Activated T-helper 1 cell treated with anti-CD3 and anti-CD28 coated beads, Interleukin-12 subunit alpha, Interleukin-12 subunit beta, Interleukin-2, Interleukin-4 antibody, amounts not matched to agents 30 ng/mL and 10 ng/mL and 1 ng/mL, durations not matched to agents 14 hours and 24 hours and 36 hours (primary cell): ENCODE results near the gene CELF4. TPM values are rescaled to one million over a fixed set of nuclear protein-coding genes. Genes with fewer than 3 reads are reported as not detected.
"Not testable (repeated sequence)": the region's sequence is repeated elsewhere in the genome, so short reads cannot be mapped to it uniquely, and the experiment has no call there.

Source experiments
- DNase-seq: peaks from one replicate; pipeline ENCODE4 v3.0.0; 2021; ENCODE audit warnings: low spot score
- H3K27ac Mint-ChIP-seq: one replicate; pipeline ENCODE4 v1.8.0; 2021; ENCODE audit warnings: mild to moderate bottlenecking, mixed read lengths
- H3K27me3 Mint-ChIP-seq: one replicate; pipeline ENCODE4 v1.8.0; 2022; ENCODE audit warnings: mild to moderate bottlenecking, moderate library complexity, mixed read lengths; ENCODE audit not compliant: insufficient read depth
- H3K36me3 Mint-ChIP-seq: one replicate; pipeline ENCODE4 v1.8.0; 2021; ENCODE audit warnings: low read depth, mixed read lengths
- H3K4me1 Mint-ChIP-seq: one replicate; pipeline ENCODE4 v1.8.0; 2021; ENCODE audit warnings: low read depth, mixed read lengths
- H3K4me3 Mint-ChIP-seq: one replicate; pipeline ENCODE4 v1.8.0; 2021; ENCODE audit warnings: mild to moderate bottlenecking, moderate library complexity, mixed read lengths
- H3K9me3 Mint-ChIP-seq: one replicate; pipeline ENCODE4 v1.8.0; 2021; ENCODE audit warnings: mixed read lengths
- intact Hi-C: fragments of 100-400 bp; cut with micrococcal nuclease; formaldehyde crosslinking; loops from one replicate; pipeline ENCODE4 v1.15.1; 2024
- total RNA-seq: library from RNA; stranded (reverse); gene quantifications from 2 replicates; pipeline ENCODE4 v1.2.3, GENCODE V29; 2022

Gene CELF4
- total RNA-seq, 1 donor from 2014 or later: not detected

DNA sequence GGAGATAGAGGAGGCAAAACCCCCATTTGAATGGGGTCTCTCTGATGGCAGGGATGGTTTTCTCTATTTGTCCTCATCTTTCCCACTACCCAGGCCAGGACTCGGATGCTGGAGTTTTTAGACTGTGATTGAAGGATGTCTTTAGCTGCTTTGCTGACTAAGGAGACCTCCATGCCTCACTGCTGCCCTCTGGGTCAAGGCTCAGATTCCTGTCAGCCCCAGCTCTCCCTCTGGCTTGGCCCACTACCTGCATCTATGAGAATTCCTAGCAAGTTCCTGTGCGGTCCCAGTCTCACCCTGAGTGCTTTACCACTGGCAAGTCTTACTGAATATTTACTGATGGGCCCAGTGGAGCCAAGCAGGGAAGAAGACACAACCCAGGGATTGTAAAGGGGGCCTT, 184.0 kb downstream of the CELF4 start:
- no peaks in the 10 kb centered on the region for H3K4me1 Mint-ChIP-seq
- H3K4me3 Mint-ChIP-seq: no peak overlapping the region
- H3K27ac Mint-ChIP-seq: no peak overlapping the region
- intact Hi-C loops: no loop called here
- no peak for DNase-seq
- H3K27me3 Mint-ChIP-seq: peaks cover 9% of the 10 kb centered on the region
- no peaks in the 10 kb centered on the region for H3K9me3 Mint-ChIP-seq
- no peaks in the 10 kb centered on the region for H3K36me3 Mint-ChIP-seq

GRCh38 chr18:37380546-37381110, 185.0 kb downstream of the CELF4 start:
- Mint-ChIP-seq H3K27me3 (peaks cover 9% of the 10 kb centered on the region), H3K4me3 (no peak overlapping the region), H3K4me1 (no peaks in the 10 kb centered on the region), H3K27ac (no peak overlapping the region), H3K36me3 (no peaks in the 10 kb centered on the region), H3K9me3 (no peaks in the 10 kb centered on the region)
- no peak for DNase-seq
- intact Hi-C loops: no loop called here

DNA sequence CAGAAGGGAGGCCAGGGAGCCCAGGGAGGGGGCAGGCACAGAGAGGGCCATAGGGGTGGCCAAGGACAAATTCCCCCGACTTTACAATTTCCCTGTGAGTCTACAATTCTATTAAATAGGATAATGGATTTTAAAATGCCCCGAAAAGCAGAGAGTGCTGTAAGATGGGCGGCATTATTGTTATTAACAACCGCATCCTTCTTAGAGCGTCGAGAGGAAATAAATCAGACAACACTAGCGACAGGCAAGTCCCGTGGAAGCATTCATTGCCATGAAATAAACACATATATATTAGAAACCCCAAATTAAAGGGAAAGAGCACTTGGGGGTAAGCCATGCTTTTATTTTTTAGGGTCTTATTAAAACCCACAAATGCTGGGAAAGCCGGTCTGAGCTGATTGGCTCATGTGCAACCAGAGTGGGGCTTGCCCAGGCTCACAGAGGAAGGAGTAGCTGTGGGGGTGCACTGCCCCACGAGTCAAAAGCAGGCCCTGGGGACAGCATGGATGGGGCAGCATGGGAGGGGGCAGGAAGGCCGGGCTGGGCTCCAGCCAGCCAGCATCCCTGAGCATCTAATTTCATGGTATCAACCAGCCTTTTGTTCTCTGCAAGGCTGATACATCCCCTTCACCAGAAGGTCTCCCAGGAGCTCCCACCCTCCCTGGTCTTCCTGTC, 187.1 kb downstream of the CELF4 start:
- Mint-ChIP-seq H3K9me3 (no peaks in the 10 kb centered on the region), H3K36me3 (no peaks in the 10 kb centered on the region), H3K27me3 (peaks cover 6% of the 10 kb centered on the region), H3K4me3 (no peak overlapping the region), H3K4me1 (no peaks in the 10 kb centered on the region), H3K27ac (no peak overlapping the region)
- intact Hi-C loops: no loop called here
- DNase-seq: no peak

- no peak overlapping the region for H3K27ac Mint-ChIP-seq
- H3K4me3 Mint-ChIP-seq: no peak overlapping the region
- no peaks in the 10 kb centered on the region for H3K9me3 Mint-ChIP-seq
- intact Hi-C loops: no loop called here
- H3K36me3 Mint-ChIP-seq: no peaks in the 10 kb centered on the region
- H3K27me3 Mint-ChIP-seq: peaks cover 3% of the 10 kb centered on the region
- DNase-seq: no peak
- no peaks in the 10 kb centered on the region for H3K4me1 Mint-ChIP-seq
Measured at GRCh38 chr18:37375181-37375580, 190.4 kb downstream of the CELF4 start.

DNA sequence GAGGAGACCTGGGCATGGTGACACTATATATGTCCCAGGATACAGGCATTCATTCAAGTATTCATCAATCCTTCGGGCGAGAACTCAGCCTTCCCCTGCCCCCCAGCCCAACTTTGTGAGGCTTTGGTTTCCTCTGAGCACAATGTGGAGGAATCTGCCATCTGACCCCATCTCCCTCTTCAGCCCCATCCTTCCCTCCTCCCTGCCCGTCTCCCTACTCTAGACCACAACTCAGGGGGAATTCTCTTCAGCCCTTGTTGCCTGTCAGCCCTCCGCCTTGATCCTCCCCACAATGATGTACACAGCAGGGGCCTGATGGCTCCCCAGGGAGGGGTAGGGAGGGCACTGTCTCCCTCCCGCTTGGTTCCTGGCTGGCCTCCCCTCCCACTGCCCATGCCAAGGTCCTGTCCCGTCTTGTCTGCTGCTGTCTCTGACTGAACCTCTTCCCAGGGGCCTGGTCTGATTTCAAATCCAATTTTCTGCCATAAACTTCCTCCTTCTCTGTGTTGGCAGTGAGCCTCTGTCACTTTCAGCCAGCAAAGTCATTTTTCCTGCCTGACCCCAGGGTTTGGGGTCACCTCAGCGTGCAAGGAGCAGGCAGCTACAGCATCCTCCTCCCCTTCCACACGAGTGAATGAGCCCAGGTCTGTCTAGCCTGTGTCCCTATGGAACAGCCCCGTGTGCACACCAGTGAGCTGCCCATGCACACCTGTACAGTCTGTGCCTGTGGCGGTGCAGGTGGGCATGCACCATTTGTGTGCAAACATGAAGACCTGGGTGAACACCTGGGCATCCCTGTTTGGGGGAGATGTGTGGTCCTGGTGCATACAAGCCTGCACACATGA, 197.3 kb downstream of the CELF4 start:
- intact Hi-C loops: no loop called here
- Mint-ChIP-seq H3K27ac (no peak overlapping the region), H3K4me3 (no peak overlapping the region), H3K27me3 (peaks cover 7% of the 10 kb centered on the region), H3K9me3 (no peaks in the 10 kb centered on the region), H3K36me3 (no peaks in the 10 kb centered on the region), H3K4me1 (no peaks in the 10 kb centered on the region)
- no peak for DNase-seq

- Mint-ChIP-seq H3K4me1 (no peaks in the 10 kb centered on the region), H3K36me3 (no peaks in the 10 kb centered on the region), H3K27me3 (peaks cover 7% of the 10 kb centered on the region), H3K9me3 (no peaks in the 10 kb centered on the region), H3K27ac (no peak overlapping the region), H3K4me3 (no peak overlapping the region)
- DNase-seq: no peak
- intact Hi-C loops: no loop called here
Measured at GRCh38 chr18:37364237-37364636, 201.4 kb downstream of the CELF4 start.

- peaks cover 6% of the 10 kb centered on the region for H3K27me3 Mint-ChIP-seq
- no peak for DNase-seq
- H3K36me3 Mint-ChIP-seq: no peaks in the 10 kb centered on the region
- intact Hi-C loops: no loop called here
- H3K27ac Mint-ChIP-seq: no peak overlapping the region
- H3K9me3 Mint-ChIP-seq: no peaks in the 10 kb centered on the region
- H3K4me1 Mint-ChIP-seq: no peaks in the 10 kb centered on the region
- H3K4me3 Mint-ChIP-seq: no peak overlapping the region
Measured at GRCh38 chr18:37362158-37362890, 203.3 kb downstream of the CELF4 start.

- H3K4me3 Mint-ChIP-seq: no peak overlapping the region
- intact Hi-C loops: no loop called here
- no peaks in the 10 kb centered on the region for H3K4me1 Mint-ChIP-seq
- no peaks in the 10 kb centered on the region for H3K9me3 Mint-ChIP-seq
- peaks cover 2% of the 10 kb centered on the region for H3K27me3 Mint-ChIP-seq
- no peak for DNase-seq
- H3K36me3 Mint-ChIP-seq: no peaks in the 10 kb centered on the region
- no peak overlapping the region for H3K27ac Mint-ChIP-seq
Measured at GRCh38 chr18:37361335-37362157, 204.1 kb downstream of the CELF4 start.

DNA sequence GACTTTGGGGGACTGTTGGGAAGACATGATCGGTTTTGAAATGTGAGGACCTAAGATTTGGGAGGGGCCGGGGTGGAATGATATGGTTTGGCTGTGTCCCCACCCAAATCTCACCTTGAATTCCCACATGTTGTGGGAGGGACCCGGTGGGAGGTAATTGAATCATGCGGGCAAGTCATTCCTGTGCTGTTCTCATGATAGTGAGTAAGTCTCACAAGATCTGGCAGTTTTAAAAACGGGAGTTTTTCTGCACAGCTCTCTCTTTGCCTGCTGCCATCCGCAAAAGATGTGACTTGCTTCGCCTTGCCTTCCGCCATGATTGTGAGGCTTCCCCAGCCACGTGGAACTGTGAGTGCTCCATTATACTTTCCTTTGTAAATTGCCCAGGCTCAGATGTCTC, 207.5 kb downstream of the CELF4 start:
- H3K27me3 Mint-ChIP-seq, H3K9me3 Mint-ChIP-seq, DNase-seq, intact Hi-C loops, H3K4me1 Mint-ChIP-seq, H3K4me3 Mint-ChIP-seq, H3K36me3 Mint-ChIP-seq, H3K27ac Mint-ChIP-seq: not testable (repeated sequence)

DNA sequence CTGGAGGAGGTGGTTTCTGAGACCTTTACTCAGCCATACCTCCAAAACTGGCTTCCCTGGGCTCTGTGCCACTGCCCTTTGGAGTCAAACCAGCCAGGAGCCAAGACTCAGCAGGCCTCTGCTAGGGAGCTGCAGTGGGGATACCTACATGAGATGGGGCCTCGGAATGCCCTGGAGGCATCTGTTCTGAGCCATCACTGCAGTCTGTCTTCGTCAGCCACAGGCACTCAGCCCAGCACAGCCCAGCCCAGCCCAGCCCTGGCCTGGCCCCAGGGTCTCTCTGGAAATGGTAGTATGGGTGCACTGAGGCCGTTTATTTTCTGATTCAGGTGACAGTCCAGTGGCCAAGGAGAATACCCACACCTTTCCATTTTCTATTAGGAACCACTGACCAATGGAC, 209.8 kb downstream of the CELF4 start:
- Mint-ChIP-seq H3K9me3 (no peaks in the 10 kb centered on the region), H3K36me3 (no peaks in the 10 kb centered on the region), H3K4me3 (no peak overlapping the region), H3K27ac (no peak overlapping the region), H3K27me3 (no peaks in the 10 kb centered on the region), H3K4me1 (no peaks in the 10 kb centered on the region)
- no peak for DNase-seq
- intact Hi-C loops: no loop called here

DNA sequence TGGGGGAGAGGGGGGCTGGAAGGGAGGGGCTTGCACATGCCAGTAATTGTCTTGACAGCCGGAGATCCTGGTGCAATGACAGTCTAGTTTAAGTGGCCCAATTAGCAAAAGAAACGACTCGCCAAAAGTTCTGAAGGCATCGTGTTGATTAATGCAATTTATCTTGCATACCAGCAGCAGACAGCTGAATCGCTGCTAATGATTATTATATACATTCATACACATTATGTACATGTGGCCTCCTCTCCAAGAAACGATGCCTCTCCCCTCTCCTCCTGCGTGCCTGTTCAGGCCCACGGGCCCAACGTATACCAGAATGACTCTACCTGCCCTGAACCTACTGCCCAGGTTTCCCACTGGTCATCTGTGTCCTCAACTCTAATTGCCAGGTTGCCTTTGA, 214.5 kb downstream of the CELF4 start:
- no peak for DNase-seq
- H3K27ac Mint-ChIP-seq: no peak overlapping the region
- H3K36me3 Mint-ChIP-seq: no peaks in the 10 kb centered on the region
- intact Hi-C loops: no loop called here
- H3K4me3 Mint-ChIP-seq: no peak overlapping the region
- no peaks in the 10 kb centered on the region for H3K9me3 Mint-ChIP-seq
- H3K4me1 Mint-ChIP-seq: no peaks in the 10 kb centered on the region
- H3K27me3 Mint-ChIP-seq: no peaks in the 10 kb centered on the region

DNA sequence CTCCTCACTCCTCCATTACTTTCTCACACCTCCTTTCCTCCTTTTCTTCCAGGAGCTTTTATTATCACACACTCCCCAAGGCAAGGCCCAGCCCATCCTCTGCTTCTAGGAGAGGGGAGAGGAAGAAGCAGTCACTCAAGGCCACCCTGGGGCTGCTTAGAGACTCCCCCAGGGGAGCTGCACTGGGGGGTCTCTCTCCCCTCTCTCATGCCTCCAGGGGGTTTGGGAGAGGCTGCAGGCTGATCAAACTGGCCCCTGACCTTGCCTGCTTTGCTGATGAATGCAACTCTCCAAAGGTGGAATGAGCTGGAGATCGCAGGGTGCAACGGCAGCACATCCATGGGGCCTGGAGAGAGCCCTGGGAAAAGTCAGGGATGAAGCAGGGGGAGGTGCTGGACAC, 216.9 kb downstream of the CELF4 start:
- H3K9me3 Mint-ChIP-seq: no peaks in the 10 kb centered on the region
- no peaks in the 10 kb centered on the region for H3K36me3 Mint-ChIP-seq
- no peak overlapping the region for H3K27ac Mint-ChIP-seq
- no peak overlapping the region for H3K4me3 Mint-ChIP-seq
- H3K27me3 Mint-ChIP-seq: no peaks in the 10 kb centered on the region
- H3K4me1 Mint-ChIP-seq: no peaks in the 10 kb centered on the region
- DNase-seq: no peak
- intact Hi-C loops: no loop called here
